Liver (tissue), 3 donors: Measurements from ENCODE around the gene TAS2R8.

Experiments used
- ATF3 ChIP-seq: IDR thresholded peaks from 2 replicates; pipeline ENCODE4 v1.6.1; 2016; ENCODE audit warnings: antibody characterized with exemption
- JUND ChIP-seq, 2 donors: IDR thresholded peaks; 2 replicates each; pipeline ENCODE4 v1.6.1; 2016; ENCODE audit warnings: antibody characterized with exemption in 2 of 2
- TF ChIP-seq, protein P1 (sequence below): fragments of 150-350 bp; IDR thresholded peaks from 2 replicates; pipeline ENCODE4 v1.5.1; 2017; ENCODE audit warnings: improper control_type of control experiment, low read depth, low read length; ENCODE audit not compliant: missing input control
- donor health status: healthy.
- donor health status: healthy.

- TF ChIP-seq, protein P1, sequence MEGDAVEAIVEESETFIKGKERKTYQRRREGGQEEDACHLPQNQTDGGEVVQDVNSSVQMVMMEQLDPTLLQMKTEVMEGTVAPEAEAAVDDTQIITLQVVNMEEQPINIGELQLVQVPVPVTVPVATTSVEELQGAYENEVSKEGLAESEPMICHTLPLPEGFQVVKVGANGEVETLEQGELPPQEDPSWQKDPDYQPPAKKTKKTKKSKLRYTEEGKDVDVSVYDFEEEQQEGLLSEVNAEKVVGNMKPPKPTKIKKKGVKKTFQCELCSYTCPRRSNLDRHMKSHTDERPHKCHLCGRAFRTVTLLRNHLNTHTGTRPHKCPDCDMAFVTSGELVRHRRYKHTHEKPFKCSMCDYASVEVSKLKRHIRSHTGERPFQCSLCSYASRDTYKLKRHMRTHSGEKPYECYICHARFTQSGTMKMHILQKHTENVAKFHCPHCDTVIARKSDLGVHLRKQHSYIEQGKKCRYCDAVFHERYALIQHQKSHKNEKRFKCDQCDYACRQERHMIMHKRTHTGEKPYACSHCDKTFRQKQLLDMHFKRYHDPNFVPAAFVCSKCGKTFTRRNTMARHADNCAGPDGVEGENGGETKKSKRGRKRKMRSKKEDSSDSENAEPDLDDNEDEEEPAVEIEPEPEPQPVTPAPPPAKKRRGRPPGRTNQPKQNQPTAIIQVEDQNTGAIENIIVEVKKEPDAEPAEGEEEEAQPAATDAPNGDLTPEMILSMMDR = no peak
- no peak for TF ChIP-seq JUND (IDR thresholded peaks at IDR 0.05)
- TF ChIP-seq ATF3 = no peak
Measured at GRCh38 chr12:10802587-10802986, 4.5 kb downstream of the TAS2R8 start, which contains the start of gene TAS2R7.
